OCI-LY3 (cell line): Measurements from ENCODE around the gene ENPP1.

ENCODE experiments used
- EZH2phosphoT487 ChIP-seq: fragments of 200-600 bp; shearing (Covaris generic); IDR thresholded peaks from 2 replicates; pipeline ENCODE4 v1.6.1; 2018; ENCODE audit warnings: antibody characterized with exemption, mixed run types, low read depth
- TF ChIP-seq, protein P1 (sequence below): fragments of 200-600, 300-600 bp; sonication (generic); IDR thresholded peaks from 2 replicates; pipeline ENCODE4 v1.5.1; 2014; ENCODE audit warnings: antibody characterized with exemption, low read length, low read depth

DNA sequence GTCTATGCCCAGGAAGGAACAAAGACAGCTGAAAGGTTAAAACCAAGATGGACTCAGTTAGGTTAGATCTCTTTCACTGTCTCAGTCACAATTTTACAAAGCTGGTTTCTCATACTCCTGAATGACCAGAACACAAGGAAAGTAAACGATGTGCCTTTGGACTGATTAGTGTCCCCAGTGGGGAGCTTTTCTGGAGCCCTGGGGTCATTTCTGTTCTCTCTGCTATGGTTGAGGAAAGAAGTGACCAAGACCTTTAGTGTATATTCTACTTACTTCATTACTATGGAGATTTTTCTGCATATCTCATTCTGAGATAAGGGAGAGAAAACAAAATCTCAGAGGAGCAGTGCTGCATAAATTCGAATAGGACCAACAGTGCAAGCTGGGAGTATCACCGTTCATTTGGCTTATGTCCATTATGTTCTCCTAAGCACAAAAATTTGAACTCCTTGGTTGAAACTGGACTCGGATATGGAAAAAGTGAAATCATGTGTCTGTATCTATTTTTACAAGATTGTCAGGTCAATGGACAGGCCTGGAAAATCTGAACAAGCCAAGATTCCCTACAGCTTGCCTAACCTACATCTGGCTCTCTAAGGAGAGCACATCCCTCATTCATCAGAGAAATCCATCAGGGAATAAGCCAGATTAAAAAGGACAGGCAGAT lies 34.4 kb upstream of the ENPP1 start:
- TF ChIP-seq, protein P1, sequence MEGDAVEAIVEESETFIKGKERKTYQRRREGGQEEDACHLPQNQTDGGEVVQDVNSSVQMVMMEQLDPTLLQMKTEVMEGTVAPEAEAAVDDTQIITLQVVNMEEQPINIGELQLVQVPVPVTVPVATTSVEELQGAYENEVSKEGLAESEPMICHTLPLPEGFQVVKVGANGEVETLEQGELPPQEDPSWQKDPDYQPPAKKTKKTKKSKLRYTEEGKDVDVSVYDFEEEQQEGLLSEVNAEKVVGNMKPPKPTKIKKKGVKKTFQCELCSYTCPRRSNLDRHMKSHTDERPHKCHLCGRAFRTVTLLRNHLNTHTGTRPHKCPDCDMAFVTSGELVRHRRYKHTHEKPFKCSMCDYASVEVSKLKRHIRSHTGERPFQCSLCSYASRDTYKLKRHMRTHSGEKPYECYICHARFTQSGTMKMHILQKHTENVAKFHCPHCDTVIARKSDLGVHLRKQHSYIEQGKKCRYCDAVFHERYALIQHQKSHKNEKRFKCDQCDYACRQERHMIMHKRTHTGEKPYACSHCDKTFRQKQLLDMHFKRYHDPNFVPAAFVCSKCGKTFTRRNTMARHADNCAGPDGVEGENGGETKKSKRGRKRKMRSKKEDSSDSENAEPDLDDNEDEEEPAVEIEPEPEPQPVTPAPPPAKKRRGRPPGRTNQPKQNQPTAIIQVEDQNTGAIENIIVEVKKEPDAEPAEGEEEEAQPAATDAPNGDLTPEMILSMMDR: no peak
- no peak for TF ChIP-seq EZH2phosphoT487
